HG02588 (cell line): ENCODE results near the gene UCHL5.
"Not testable (repeated sequence)": the region's sequence is repeated elsewhere in the genome, so short reads cannot be mapped to it uniquely, and the experiment has no call there.

Source experiments
- ATAC-seq: cut with Tn5 transposase; IDR thresholded peaks from one replicate; pipeline ENCODE4 v1.9.1; 2021; ENCODE audit warnings: mild to moderate bottlenecking, moderate library complexity; ENCODE audit not compliant: unreplicated experiment

Gene UCHL5

GRCh38 chr1:193013707-193014106, 45.5 kb downstream of the UCHL5 start:
- ATAC-seq: no peak

- no peak for ATAC-seq
Measured at GRCh38 chr1:193013005-193013404, 46.2 kb downstream of the UCHL5 start.

- no peak for ATAC-seq
Measured at GRCh38 chr1:193011406-193011805, 47.8 kb downstream of the UCHL5 start.

GRCh38 chr1:193009501-193009900, 49.7 kb downstream of the UCHL5 start:
- no peak for ATAC-seq

- no peak for ATAC-seq
Measured at GRCh38 chr1:193005785-193006184, 53.4 kb downstream of the UCHL5 start.

- ATAC-seq: peak; percentile 55
Measured at GRCh38 chr1:192998536-192998935, 60.6 kb downstream of the UCHL5 start.

- ATAC-seq: no peak
Measured at GRCh38 chr1:192994141-192994540, 65.0 kb downstream of the UCHL5 start.

GRCh38 chr1:192993426-192994085, 65.6 kb downstream of the UCHL5 start:
- ATAC-seq: peak; percentile 77

- not testable (repeated sequence) for ATAC-seq
Measured at GRCh38 chr1:192986748-192987334, 72.3 kb downstream of the UCHL5 start.

GRCh38 chr1:192986110-192986747, 72.9 kb downstream of the UCHL5 start:
- ATAC-seq: no peak

GRCh38 chr1:192984080-192984479, 75.1 kb downstream of the UCHL5 start:
- ATAC-seq: no peak

- ATAC-seq: peak; percentile 94
Measured at GRCh38 chr1:192983349-192983980, 75.7 kb downstream of the UCHL5 start.

GRCh38 chr1:192980856-192981255, 78.3 kb downstream of the UCHL5 start:
- ATAC-seq: no peak

- ATAC-seq: not testable (repeated sequence)
Measured at GRCh38 chr1:192980334-192980733, 78.8 kb downstream of the UCHL5 start.

GRCh38 chr1:192979542-192979941, 79.6 kb downstream of the UCHL5 start:
- ATAC-seq: no peak

GRCh38 chr1:192978195-192978710, 80.9 kb downstream of the UCHL5 start:
- ATAC-seq: no peak

GRCh38 chr1:192977089-192977706, 82.0 kb downstream of the UCHL5 start:
- no peak for ATAC-seq

- ATAC-seq: no peak
Measured at GRCh38 chr1:192976576-192976975, 82.6 kb downstream of the UCHL5 start.

- no peak for ATAC-seq
Measured at GRCh38 chr1:192974701-192975100, 84.5 kb downstream of the UCHL5 start.

GRCh38 chr1:192973988-192974387, 85.2 kb downstream of the UCHL5 start:
- ATAC-seq: no peak

- ATAC-seq: no peak
Measured at GRCh38 chr1:192973202-192973601, 86.0 kb downstream of the UCHL5 start.
